Embryonic facial prominence (tissue), 1 donor: ENCODE results near the gene SNX25.
"Not testable (repeated sequence)": the region's sequence is repeated elsewhere in the genome, so short reads cannot be mapped to it uniquely, and the experiment has no call there.

Experiments
- DNase-seq: peaks from one replicate; pipeline ENCODE4 v3.0.0-alpha.2; 2016; ENCODE audit errors: extremely low spot score

Gene SNX25

DNA sequence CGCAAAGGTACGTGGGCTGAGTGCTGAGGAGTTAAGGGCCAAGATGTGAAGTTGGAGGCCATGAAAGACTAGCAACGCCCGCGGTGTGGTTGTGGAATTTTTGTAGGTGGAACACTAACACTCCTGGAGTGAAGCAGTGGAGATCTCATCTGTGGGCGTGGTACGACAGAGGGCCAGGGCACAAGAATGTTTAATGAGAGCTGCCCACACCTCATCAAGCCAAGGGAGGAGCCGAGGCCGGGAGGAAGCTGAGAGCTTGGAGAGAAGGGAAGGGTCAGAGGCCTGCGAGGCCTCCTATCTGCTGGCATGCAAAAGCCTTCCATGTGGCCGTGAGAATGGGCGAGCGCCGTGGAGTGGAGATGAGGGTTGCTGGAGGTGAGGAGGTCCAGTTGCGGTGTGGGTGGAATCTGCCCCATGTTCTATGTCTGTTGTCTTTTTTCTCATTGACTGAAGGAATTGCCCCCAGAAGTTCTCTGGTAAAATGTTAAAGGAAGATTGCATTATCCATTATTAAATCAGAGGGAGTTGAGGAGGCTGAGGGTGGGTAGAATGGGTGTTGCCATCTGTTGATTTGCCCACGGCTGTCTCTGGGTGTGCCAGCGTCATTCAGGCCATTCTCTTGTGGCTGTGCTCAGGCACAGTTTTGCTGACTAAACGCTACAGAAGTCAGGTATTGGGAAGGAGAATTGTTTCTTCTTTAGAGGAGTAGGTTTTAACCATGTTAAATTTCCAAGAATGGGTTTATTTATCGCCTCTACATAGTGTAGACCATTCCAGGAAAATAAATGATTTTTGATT, 19.8 kb downstream of the SNX25 start:
- DNase-seq, result no peak

DNA sequence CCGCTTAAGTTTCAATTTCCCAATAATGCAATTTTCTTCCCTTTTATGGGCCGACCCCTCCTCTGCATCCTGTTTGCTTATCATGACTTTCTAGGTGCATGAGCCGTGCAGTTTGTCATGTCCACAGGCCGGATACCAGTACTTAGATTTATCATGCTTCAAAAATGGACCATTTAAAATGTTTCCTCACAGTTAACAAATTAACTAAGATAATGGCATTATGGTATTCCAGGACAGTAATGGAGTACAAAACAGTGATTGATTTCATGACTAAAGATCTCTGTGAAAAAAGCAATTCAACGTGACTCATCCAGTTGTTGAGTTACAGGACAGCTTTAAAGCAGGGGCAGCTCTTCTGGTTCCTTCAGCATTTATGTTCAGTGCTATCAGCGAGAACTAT, 23.0 kb downstream of the SNX25 start:
- no peak for DNase-seq

DNA sequence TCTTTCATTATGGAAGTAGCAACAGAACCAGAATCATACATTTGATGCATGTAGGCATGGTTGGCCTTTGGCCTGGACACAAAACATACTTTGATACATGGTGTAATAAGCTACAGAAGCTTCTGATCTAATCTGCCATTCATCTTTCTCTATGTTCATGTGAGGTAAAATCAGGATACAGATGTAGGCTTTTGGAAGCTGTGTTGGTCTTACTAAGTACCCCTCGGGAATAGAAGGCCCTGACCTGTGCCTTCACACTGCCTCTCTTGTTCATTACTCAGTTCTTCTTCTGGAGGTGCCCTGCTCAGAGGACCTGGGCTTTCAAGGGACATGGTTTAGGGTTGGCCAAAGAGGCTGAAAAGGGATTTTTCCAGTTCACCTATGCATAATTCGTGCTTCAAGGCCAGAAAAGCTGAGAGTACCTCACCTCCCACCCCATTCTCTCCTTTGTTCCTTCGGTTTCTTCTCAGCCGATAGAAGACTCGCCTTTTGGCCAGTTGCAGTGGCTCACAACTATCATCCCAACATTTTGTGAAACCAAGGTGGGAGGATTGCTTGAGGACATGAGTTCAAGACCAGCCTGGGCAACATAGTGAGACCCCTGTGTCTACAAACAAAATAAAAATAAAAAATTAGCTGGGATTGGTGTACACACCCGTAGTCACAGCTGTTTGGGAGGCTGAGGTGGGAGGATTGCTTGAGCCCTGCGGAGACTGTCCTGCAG, 25.9 kb downstream of the SNX25 start:
- no peak for DNase-seq

DNA sequence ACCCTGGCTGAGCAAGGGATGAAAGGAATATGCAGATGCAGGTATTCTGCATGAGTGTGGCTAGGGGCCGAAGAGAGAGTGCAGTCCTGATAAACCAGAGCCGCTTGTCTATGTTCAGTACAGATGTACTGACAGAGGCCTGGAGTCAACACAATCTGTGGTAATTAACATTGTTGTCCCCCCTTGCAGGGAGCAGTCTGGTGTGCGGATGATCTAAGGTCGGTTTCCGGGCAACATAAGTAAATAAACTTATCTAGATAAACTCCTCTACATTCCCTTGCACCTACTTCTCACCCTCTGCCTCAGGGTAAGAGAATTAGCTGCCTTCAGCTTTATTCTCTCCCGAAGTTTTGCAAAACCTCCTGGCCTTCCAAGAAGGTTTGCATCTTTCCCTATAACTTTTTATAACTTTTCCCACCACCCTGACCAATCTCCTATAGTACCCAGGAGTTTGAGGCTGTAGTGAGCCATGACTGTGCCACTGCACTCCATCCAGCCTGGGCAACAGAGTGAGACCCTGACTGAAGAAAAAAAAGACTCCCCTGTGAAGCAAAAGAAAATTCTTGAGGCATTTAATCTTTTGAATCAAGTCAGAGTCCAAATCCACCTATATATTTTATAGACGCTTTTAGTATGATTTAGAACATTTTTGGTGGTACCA, 26.6 kb downstream of the SNX25 start:
- DNase-seq, result no peak

DNA sequence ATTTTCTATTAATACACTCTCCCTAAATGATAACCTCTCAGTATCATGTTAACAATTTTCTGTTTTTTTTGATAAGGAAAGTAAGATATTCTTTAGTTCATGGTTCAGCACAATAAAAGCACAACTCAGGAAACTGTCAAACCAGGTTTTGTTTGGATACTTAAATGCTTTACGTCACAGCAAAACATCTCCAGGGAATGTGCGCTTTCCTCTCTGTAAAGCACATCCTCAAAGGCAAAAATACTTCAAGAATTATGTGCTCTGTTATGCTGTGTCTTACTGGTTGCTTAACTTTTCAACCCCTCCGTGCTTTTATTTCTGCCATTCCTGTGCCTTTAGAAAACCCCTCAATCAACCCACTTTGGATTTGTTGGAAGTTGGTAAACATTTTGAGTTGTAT, 27.8 kb downstream of the SNX25 start:
- no peak for DNase-seq

DNA sequence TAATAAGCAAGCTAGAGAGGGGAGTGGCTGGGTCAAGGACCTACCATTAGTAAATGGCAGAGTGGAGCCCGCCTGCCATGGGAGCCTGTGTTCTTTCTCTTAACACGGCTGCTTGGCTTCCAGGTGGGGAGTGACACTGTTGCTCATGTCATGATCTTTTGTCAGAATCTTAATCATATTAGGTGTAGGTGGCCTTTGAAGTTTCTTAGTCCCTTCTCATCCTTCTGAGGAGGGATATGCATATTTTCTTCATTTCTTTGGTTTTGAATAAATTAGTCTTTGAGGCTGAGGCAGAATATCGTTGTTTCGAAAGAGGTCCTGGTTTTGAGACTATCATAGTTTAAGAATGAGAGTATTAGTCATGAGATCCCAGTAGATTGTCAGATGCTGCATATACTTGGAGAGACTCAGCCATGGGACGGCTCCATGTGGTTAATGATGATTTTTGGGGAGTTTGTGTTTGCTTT, 28.9 kb downstream of the SNX25 start:
- DNase-seq, result no peak

DNA sequence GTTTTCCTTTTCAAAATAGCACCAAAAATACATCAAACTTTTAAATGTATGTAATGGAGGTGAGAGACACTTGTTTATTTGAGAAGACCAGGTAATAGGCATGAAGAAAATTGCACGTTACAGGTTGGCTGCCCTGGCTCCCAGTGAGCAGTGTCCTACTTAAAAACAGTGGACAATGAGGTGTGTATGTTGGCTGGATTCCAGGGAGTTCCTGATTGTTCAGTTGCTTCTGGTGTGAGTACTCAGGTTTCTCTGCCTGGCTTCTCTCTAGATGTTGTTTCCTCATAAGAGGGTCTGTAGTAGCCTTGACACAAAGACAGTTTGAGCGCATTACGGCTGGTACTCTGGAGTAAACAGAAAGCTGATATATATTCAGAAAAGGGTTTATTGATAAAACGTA, 29.4 kb downstream of the SNX25 start:
- DNase-seq, result no peak

DNA sequence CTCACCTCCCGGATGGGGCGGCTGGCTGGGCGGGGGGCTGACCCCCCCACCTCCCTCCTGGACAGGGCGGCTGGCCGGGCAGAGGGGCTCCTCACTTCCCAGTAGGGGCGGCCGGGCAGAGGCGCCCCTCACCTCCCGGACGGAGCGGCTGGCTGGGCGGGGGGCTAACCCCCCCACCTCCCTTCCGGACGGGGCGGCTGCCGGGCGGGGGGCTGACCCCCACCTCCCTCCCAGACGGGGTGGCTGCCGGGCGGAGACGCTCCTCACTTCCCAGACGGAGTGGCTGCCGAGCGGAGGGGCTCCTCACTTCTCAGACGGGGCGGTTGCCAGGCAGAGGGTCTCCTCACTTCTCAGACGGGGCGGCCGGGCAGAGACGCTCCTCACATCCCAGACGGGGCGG, 31.1 kb downstream of the SNX25 start:
- not testable (repeated sequence) for DNase-seq

DNA sequence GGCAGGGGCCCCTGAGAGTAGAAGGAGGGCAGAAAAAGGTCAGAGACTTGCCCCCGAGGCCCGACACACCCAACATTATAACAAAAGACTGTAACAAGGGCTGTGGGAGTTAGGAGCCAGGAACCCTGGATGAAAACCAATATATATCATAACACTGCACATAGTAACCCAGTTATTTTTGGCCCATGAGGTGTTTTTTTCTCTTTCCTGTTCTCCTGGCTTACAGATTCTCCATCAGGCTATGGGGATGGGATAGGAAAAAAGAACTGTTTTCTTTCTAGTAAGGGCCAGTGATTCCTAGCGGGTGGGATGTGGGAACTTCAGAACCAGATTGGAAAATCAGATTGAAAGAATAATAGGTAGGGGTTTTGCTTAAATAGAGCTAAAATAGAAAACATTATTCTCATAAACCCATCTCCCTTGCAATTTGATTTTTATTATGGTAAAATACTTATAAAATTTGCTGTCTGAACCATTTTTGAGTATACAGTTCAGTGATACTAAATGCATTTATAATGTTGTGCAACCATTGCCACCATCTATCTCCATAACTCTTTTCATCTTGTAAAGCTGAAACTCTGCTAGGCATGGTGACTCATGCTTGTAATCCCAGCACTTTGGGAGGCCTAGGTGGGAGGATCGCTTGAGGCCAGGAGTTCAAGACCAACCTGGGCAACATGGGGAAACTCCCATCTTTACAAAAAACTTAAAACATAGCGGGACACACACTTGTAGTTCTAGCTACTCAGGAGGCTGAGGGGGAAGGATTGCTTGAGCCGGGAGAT, 33.5 kb downstream of the SNX25 start:
- DNase-seq, result no peak

DNA sequence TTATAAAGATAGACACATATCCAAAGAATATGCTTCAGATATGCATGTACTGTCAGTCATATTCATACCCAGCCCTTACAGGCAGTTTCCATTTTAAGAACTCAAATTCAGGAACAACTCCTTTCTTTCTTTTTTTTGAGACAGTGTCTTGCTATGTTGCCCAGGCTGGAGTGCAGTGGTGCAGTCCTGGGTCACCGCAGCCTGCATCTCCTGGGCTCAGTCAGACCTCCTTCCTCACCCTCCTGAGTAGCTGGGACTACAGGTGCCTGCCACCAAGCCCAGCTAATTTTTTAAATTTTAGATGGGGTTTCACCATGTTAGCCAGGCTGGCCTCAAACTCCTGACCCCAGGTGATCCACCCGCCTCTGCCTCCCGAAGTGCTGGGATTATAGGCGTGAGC, 34.5 kb downstream of the SNX25 start:
- no peak for DNase-seq

DNA sequence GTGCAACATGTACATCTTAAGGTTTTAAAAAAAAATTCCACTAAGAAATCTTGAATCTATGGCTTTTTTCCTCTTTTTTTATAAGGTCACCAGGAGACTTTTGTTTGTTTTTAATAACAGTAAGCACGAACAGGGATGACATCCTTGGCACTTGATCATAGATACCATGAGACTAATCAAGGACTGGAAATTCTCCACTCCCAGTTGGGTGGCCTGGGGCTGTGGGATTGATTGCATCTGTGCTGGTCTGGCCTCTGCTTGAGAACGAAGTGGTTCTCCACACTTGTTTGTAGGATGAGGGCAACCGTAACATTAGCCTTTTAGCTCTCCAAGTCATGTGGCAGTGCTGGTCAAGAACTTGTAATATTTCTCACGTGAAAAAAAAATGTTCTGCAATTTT, 35.4 kb downstream of the SNX25 start:
- DNase-seq, result no peak

DNA sequence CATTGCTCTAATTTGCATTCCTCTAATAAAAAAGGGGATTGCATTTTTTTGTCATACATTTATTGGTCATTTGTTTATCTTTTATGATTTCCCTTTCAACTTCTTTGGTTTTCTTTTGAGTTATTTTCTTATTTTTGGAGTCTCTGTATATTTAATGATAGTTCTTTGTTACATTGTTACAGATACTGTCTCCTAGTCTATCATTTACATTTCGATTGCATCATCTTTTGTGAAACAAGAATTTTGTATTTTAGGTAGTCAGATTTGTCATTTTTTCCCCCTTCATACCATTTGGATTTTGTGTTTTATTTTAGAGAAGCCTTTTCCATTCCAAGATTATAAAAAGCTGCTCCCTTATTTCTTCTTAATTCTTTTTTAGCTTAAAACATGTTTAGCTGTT, 37.1 kb downstream of the SNX25 start:
- DNase-seq, result no peak

DNA sequence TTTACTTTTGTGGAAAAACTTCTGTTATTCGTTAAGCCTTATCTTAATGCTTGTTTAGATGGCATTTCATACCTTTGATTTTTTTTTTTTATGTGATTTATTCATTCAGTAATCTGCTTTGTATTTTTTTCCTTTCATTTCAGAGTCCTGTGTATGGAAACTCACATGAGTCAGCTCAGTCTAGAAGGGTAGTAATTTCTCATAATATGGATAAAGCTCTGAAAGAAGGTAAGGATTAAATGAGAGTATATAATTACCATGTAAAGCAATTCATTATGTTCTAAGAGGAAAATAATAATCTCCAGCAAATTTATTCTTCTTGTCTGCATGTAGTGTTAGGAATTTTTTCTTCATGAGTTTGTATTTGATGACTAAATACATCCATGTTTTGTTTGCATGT, 37.8 kb downstream of the SNX25 start:
- no peak for DNase-seq

DNA sequence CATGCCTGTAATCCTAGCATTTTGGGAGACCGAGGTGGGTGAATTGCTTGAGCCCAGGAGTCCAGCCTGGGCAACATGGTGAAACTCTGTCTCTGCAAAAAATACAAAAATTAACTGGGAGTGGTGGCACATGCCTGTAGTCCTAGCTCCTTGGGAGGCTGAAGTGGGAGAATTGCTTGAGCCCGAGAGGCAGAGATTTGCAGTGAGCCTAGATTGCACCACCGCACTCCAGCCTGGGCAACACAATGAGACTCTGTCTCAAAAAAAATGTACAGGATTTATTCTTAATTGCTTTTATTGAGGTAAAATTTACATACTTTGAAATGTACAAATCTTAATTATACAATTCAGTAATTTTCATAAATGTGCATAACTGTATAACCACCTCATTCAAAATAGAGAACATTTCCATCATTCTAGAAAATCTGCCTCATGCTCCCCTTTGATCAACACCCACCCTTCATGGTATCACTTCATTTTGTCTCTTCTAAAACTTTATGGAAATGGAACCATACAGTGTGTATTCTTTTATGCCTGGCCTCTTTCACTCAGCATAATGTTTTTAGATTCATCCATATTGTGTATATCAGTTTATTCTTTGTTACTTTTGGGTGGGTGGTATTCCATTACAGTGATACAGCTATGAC, 39.1 kb downstream of the SNX25 start:
- DNase-seq, result no peak

DNA sequence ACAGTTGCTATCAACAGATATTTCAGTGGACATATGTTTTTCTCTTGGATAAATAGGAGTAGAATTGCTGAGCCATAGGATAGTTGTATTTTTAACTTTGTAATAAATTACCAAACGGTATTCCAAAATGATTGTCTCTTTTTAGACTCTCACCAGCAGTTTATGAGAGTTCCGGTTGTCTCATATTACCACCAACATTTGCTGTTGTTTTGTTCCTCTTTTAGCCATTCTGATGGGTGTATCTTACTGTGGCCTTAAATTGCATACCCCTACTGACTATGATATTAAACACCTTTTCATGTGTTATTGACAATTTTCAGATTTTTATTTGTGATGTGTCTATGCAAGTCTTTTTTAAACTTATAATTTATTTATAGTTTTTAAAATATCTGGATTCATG, 39.7 kb downstream of the SNX25 start:
- DNase-seq, result no peak

DNA sequence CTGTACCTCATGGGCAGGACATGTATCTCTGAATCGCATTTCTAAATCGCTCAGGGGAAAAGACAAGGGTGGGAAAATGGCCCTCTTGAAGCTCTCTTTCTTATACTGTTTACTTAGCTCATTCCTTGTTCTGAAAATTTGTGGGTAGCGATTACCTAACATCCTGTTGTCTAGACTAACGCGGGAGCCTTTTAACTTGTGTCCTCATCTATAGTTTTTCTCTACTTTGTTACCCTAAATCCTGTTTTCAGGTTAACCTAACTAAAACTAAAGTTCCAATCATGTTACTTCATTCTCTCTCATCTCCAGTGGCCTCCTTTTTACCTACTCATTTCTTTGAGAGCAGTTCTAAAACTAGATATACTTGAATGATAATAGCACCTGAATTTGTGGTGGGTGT, 45.0 kb downstream of the SNX25 start:
- no peak for DNase-seq

DNA sequence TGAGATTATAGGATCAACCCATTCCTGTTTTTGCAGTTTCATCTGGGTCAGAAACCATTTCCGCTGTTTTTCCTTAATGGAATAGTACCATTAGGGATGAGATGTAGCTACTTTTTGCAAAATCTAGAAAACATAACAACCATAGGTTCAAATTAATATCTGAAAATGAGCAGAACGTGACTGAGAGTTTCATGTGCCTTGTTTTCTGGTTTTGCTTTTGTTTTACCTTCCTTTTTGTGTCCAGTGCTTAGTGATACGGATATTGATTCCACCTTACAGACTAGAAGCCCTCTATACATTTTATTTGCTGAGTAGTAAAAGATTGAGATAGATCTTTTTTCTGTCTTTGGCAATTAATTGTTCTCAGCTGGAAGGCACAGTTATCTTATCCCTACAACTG, 46.5 kb downstream of the SNX25 start:
- DNase-seq, result no peak

DNA sequence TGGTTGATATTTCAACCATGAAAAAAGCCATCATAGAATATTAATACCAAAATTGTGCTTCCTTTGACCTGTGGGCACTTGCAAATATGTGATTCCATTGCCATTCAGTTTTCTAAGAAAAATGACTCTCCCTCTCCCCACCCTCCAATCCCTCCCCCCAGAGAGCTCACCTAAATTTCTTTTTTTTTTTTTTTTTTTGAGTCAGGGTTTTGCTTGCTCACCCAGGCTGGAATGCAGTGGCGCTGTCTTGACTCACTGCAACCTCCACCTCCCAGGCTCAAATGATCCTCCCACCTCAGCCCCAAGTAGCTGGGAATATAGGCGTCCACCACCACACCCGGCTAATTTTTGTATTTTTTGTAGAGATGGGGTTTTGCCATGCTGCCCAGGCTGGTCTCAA, 47.0 kb downstream of the SNX25 start:
- no peak for DNase-seq

DNA sequence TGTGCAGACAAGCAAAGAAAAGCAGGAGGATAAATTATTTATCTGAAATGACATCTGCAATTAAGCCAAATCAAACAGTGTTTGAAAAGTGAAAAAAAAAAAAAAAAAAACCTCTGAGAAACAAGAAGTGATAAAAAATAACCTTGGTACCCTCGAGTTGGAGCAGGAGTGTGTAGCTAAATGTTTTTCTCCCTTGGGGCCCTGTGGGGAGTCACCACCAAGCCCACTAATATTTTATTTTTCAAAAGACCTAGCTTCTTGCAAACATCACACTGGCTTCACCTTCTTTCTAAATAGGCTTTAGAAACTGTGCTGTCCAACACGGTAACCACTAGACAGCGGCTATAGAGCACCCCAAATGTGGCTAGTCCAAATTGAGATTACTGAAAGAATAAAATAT, 47.7 kb downstream of the SNX25 start:
- DNase-seq, result no peak

DNA sequence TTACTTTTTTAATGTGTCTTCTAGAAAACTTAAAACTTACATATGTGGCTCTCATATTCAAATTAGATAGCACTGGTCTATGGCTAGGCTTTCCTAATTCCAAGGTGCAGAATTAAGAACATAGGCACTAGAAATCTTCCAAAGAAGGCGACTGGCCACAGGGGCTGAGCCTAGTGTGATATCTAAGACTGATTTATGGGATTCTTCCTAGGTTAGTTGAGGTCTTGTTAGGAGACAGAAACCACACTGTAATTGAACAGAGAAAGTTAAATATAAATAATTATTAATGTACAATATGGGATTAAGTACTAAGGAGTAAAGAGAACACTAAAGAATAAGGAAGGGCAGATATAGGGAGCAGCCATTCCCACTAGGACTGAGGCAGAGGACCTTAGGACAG, 48.3 kb downstream of the SNX25 start:
- DNase-seq, result no peak

DNA sequence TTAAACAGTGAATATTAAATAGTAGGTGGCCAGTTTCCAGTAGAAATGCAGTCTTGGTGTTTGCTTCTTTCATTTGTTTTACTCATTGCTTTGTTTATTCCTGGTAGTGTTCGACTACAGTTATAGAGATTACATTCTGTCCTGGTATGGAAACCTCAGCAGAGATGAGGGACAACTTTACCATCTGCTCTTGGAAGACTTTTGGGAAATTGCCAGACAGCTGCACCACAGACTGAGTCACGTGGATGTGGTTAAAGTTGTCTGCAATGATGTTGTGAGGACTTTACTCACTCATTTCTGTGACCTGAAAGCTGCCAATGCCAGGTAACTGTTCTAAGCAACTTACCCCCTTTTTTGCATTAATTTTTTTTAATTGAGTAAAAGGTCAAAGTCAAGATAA, 49.3 kb downstream of the SNX25 start:
- DNase-seq, result not testable (repeated sequence)

DNA sequence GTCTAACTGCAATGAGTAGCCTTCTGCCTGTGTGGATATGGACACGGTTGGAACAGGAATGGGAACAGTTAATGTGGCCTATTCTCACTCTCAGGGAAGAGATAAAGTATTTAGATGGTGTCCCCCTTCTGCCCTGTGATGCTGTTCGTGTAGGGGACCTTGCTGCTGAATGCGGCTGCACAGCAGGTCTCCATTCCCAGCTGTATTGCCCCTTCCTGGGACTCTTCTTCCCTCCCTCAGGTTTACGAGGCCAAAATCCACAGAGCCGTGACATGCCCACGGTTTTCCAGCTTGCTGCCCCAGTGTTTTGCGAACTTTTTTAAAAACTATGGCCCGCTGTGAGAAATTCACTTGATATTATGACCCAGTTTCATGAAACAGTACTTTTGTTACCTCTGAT, 50.3 kb downstream of the SNX25 start:
- no peak for DNase-seq
